Measurements from ENCODE around the gene TMEM198.

DNA sequence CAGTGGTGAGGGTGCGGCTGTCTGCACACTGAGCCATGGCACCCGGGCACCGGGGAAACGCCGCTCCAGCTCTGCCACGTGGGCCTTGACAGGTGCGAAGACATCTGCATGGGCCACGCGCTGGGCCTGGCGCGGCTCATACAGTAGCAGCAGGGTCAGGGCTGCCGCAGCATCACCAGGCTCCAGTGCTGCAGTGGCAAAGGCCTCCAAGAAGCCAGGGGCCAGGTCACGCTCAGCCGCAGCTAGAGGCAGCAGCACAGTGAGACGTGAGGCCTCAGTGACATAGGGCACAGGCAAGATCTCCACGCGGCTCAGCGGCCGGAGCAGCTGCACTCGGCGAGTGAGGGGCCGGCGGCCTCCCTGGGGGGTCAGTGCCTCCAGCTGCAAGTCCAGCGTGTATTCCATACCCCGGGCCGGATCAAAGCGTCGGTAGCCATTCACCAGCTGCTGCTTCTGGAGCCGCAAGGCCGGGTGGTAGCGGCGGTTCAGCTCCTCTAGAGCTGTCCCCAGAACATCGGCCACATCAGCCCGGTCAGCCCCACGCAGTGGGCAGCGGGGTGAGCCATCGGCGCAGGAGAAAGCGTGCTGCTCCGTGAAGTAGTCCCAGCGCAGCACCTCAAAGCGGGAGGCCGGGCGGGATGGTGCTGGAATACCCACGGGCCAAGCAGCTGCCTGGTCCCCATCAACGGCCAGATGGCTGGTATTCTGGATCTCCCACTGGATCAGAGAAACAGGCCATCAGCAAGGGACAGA is 3.7 kb upstream of the TMEM198 start:
- TF ChIP-seq POLR2AphosphoS5 (IDR thresholded peaks at IDR 0.05; ENCODE audit: low read depth) (no peak), EZH2phosphoT487 (IDR thresholded peaks at IDR 0.05; ENCODE audit: unreplicated experiment) (no peak), EZH2 (IDR thresholded peaks at IDR 0.05; ENCODE audit: low read depth, unreplicated experiment) (no peak), STAT1 (IDR thresholded peaks at IDR 0.05; ENCODE audit: unreplicated experiment) (no peak), NANOG (IDR thresholded peaks at IDR 0.05; ENCODE audit: borderline replicate concordance) (no peak), ZNF331 (CRISPR knock-in tag; IDR thresholded peaks at IDR 0.05; ENCODE audit: low read depth) (no peak), CREB1 (CRISPR knock-in tag; IDR thresholded peaks at IDR 0.05; ENCODE audit: low read depth) (no peak), ETS1 (IDR thresholded peaks at IDR 0.05) (no peak), REST (IDR thresholded peaks at IDR 0.05; ENCODE audit: unreplicated experiment) (no peak), JUNB (IDR thresholded peaks at IDR 0.05; ENCODE audit: unreplicated experiment) (no peak), ZNF114 (CRISPR knock-in tag; IDR thresholded peaks at IDR 0.05) (no peak)
- TF ChIP-seq, protein P1, sequence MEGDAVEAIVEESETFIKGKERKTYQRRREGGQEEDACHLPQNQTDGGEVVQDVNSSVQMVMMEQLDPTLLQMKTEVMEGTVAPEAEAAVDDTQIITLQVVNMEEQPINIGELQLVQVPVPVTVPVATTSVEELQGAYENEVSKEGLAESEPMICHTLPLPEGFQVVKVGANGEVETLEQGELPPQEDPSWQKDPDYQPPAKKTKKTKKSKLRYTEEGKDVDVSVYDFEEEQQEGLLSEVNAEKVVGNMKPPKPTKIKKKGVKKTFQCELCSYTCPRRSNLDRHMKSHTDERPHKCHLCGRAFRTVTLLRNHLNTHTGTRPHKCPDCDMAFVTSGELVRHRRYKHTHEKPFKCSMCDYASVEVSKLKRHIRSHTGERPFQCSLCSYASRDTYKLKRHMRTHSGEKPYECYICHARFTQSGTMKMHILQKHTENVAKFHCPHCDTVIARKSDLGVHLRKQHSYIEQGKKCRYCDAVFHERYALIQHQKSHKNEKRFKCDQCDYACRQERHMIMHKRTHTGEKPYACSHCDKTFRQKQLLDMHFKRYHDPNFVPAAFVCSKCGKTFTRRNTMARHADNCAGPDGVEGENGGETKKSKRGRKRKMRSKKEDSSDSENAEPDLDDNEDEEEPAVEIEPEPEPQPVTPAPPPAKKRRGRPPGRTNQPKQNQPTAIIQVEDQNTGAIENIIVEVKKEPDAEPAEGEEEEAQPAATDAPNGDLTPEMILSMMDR (conservative IDR thresholded peaks at IDR 0.05; ENCODE audit: low read depth in 2 of 2) = no peak

Measured in GM23338 (cell line).